Keratinocyte (primary cell): Measurements from ENCODE around the gene SMAP1. TPM values are rescaled to one million over a fixed set of nuclear protein-coding genes. Genes with fewer than 3 reads are reported as not detected.

Experiments
- DNase-seq: peaks from one replicate; pipeline ENCODE4 v3.0.0-alpha.2; 2011; ENCODE audit warnings: low read depth, missing footprints, low spot score
- FAIRE-seq: peaks from 2 replicates; lab custom pipeline; 2011; peaks lifted over from hg19 to GRCh38; lab: Jason Lieb, UNC
- H2AFZ ChIP-seq: 2 replicates; pipeline ENCODE4 v1.6.0; 2012; ENCODE audit warnings: low read length, control low read depth, inconsistent platforms; ENCODE audit not compliant: control insufficient read depth
- H3K27ac ChIP-seq: 2 replicates; pipeline ENCODE4 v1.5.1; 2011; ENCODE audit warnings: low read length; ENCODE audit not compliant: control insufficient read depth, insufficient read depth
- H3K27me3 ChIP-seq: 3 replicates; pipeline ENCODE4 v1.6.0; 2011; ENCODE audit warnings: low read length; ENCODE audit not compliant: control insufficient read depth, insufficient read depth; ENCODE audit errors: extremely low read depth
- H3K36me3 ChIP-seq, 2 experiments: 2 replicates in 1 of 2; 3 replicates in 1 of 2; pipeline ENCODE4 v1.5.1; 2011; ENCODE audit warnings: low read length in 2 of 2, mild to moderate bottlenecking in 1 of 2; ENCODE audit not compliant: control insufficient read depth in 2 of 2, insufficient read depth in 2 of 2; ENCODE audit errors: extremely low read depth in 1 of 2
- H3K4me1 ChIP-seq: 3 replicates; pipeline ENCODE4 v1.5.1; 2011; ENCODE audit warnings: low read length; ENCODE audit not compliant: control insufficient read depth, insufficient read depth; ENCODE audit errors: extremely low read depth
- H3K4me2 ChIP-seq: 3 replicates; pipeline ENCODE4 v1.6.0; 2011; ENCODE audit warnings: low read depth, low read length; ENCODE audit not compliant: control insufficient read depth, insufficient read depth; ENCODE audit errors: extremely low read depth
- H3K4me3 ChIP-seq, 3 experiments: fragments of 200-600 bp in 1 of 3; sonication (generic) in 1 of 3; 2 replicates in 2 of 3; 3 replicates in 1 of 3; pipeline ENCODE4 v1.5.1; 2011 to 2016; ENCODE audit warnings: low read length in 3 of 3, mild to moderate bottlenecking in 3 of 3, control low read depth in 2 of 3, inconsistent platforms in 1 of 3, low read depth in 1 of 3, mixed read lengths in 1 of 3, mixed run types in 1 of 3, moderate library complexity in 1 of 3; ENCODE audit not compliant: control insufficient read depth in 2 of 3, insufficient read depth in 2 of 3; ENCODE audit errors: extremely low read depth in 1 of 3
- H3K79me2 ChIP-seq: 2 replicates; pipeline ENCODE4 v1.6.0; 2012; ENCODE audit warnings: low read length; ENCODE audit not compliant: control insufficient read depth, insufficient read depth
- H3K9ac ChIP-seq: 3 replicates; pipeline ENCODE4 v1.6.0; 2011; ENCODE audit warnings: low read length; ENCODE audit not compliant: control insufficient read depth, insufficient read depth; ENCODE audit errors: extremely low read depth
- H3K9me1 ChIP-seq: 3 replicates; pipeline ENCODE4 v1.6.0; 2011; ENCODE audit warnings: low read length; ENCODE audit not compliant: control insufficient read depth, insufficient read depth; ENCODE audit errors: extremely low read depth
- H3K9me3 ChIP-seq: 2 replicates; pipeline ENCODE4 v1.5.1; 2012; ENCODE audit warnings: low read depth, low read length; ENCODE audit not compliant: control insufficient read depth
- H4K20me1 ChIP-seq: 3 replicates; pipeline ENCODE4 v1.6.0; 2011; ENCODE audit warnings: low read length; ENCODE audit not compliant: control insufficient read depth, insufficient read depth; ENCODE audit errors: extremely low read depth
- EZH2 ChIP-seq: IDR thresholded peaks from one replicate; pipeline ENCODE4 v1.6.1; 2012; ENCODE audit warnings: inconsistent platforms, mild to moderate bottlenecking, low read length, moderate library complexity
- dilution Hi-C: fragments of 300-500 bp; cut with MboI; formaldehyde crosslinking; loops from one replicate; pipeline ENCODE4 v1.7.0; 2020; ENCODE audit warnings: low sequenced_read_pairs; ENCODE audit not compliant: extremely low pct_ligation_motif_present
- polyA plus RNA-seq, 5 experiments: library from polyadenylated mRNA; depleted of rRNA in 3 of 5; stranded (reverse) in 3 of 5; stranded (forward) in 1 of 5; unstranded in 1 of 5; fragments of >200 nt; gene quantifications; 1 replicate in 1 of 5; 2 replicates in 3 of 5; 3 replicates in 1 of 5; pipeline versions ENCODE4 v1.2.1 to v1.2.3, GENCODE V29; 2011 to 2012; ENCODE audit warnings: missing spikeins in 2 of 5, low read depth in 1 of 5, low replicate concordance in 1 of 5
- TF ChIP-seq, protein P1 (sequence below), 3 experiments: IDR thresholded peaks in 1 of 3; conservative IDR thresholded peaks in 1 of 3; optimal IDR thresholded peaks in 1 of 3; 2 replicates in 2 of 3; 3 replicates in 1 of 3; pipeline versions ENCODE3 to v1.5.1; 2011; ENCODE audit warnings: low read length in 3 of 3, mild to moderate bottlenecking in 3 of 3, moderate library complexity in 2 of 3, control low read depth in 1 of 3, inconsistent platforms in 1 of 3; ENCODE audit not compliant: insufficient read depth in 2 of 3; ENCODE audit errors: extremely low read depth in 1 of 3

SMAP1 gene
- polyA plus RNA-seq, 1 donor (not counting 4 experiments of a cell fraction or from before 2014, with no cell fraction given), result 16.5 TPM

- DNase-seq (no peak), FAIRE-seq (no peak)
- Histone ChIP-seq H3K79me2 (no peaks in the 10 kb centered on the region), H3K27ac (no peak overlapping the region), H3K9me1 (no peaks in the 10 kb centered on the region), H3K4me3 (no peak overlapping the region), H3K27me3 (no peaks in the 10 kb centered on the region), H3K9ac (no peak overlapping the region), H3K9me3 (no peaks in the 10 kb centered on the region), H2AFZ (no peak overlapping the region), H4K20me1 (peaks cover 10% of the 10 kb centered on the region), H3K36me3 (no peaks in the 10 kb centered on the region), H3K4me2 (no peak overlapping the region), H3K4me1 (no peaks in the 10 kb centered on the region)
- dilution Hi-C loops, result no loop called here
- no peak for TF ChIP-seq EZH2
- TF ChIP-seq, protein P1, sequence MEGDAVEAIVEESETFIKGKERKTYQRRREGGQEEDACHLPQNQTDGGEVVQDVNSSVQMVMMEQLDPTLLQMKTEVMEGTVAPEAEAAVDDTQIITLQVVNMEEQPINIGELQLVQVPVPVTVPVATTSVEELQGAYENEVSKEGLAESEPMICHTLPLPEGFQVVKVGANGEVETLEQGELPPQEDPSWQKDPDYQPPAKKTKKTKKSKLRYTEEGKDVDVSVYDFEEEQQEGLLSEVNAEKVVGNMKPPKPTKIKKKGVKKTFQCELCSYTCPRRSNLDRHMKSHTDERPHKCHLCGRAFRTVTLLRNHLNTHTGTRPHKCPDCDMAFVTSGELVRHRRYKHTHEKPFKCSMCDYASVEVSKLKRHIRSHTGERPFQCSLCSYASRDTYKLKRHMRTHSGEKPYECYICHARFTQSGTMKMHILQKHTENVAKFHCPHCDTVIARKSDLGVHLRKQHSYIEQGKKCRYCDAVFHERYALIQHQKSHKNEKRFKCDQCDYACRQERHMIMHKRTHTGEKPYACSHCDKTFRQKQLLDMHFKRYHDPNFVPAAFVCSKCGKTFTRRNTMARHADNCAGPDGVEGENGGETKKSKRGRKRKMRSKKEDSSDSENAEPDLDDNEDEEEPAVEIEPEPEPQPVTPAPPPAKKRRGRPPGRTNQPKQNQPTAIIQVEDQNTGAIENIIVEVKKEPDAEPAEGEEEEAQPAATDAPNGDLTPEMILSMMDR (optimal IDR thresholded peaks at IDR 0.05 in 1 of 3, IDR thresholded peaks at IDR 0.05 in 1 of 3, conservative IDR thresholded peaks at IDR 0.05 in 1 of 3; ENCODE audit: extremely low read depth in 1 of 3, insufficient read depth in 2 of 3, low read length in 3 of 3), result peak in 2 of 3 experiments; percentile 25 to 28
Observed at GRCh38 chr6:70686548-70687133, 19.0 kb downstream of the SMAP1 start.

GRCh38 chr6:70693887-70694286, 26.2 kb downstream of the SMAP1 start:
- no peak for FAIRE-seq
- dilution Hi-C loops, result no loop called here
- peaks cover 5% of the 10 kb centered on the region for H4K20me1 ChIP-seq
- no peak overlapping the region for H2AFZ ChIP-seq
- H3K36me3 ChIP-seq, result no peaks in the 10 kb centered on the region
- no peak overlapping the region for H3K9ac ChIP-seq
- H3K4me2 ChIP-seq, result no peak overlapping the region
- TF ChIP-seq, protein P1 (optimal IDR thresholded peaks at IDR 0.05 in 1 of 3, IDR thresholded peaks at IDR 0.05 in 1 of 3, conservative IDR thresholded peaks at IDR 0.05 in 1 of 3; ENCODE audit: extremely low read depth in 1 of 3, insufficient read depth in 2 of 3, low read length in 3 of 3), result no peak
- TF ChIP-seq EZH2, result no peak
- no peaks in the 10 kb centered on the region for H3K9me3 ChIP-seq
- no peaks in the 10 kb centered on the region for H3K4me1 ChIP-seq
- H3K27ac ChIP-seq, result no peak overlapping the region
- H3K4me3 ChIP-seq, result no peak overlapping the region
- H3K79me2 ChIP-seq, result no peaks in the 10 kb centered on the region
- H3K9me1 ChIP-seq, result no peaks in the 10 kb centered on the region
- H3K27me3 ChIP-seq, result no peaks in the 10 kb centered on the region
- no peak for DNase-seq
